Endothelial cell of umbilical vein (primary cell): ENCODE measurements around the gene FHOD1. TPM values are rescaled to one million over a fixed set of nuclear protein-coding genes. Genes with fewer than 3 reads are reported as not detected.

Experiments
- BruUV-seq: library from RNA; stranded (reverse); fragments of 400-500 nt; replicated peaks from 2 replicates; lab custom pipeline; 2021; lab: Mats Ljungman, UMichigan
- CTCF ChIA-PET: fragments of 300-600, 350-600 bp; sonication (Branson Sonifier 250); formaldehyde crosslinking; loops from one replicate; lab custom pipeline; 2021; ENCODE audit warnings: antibody characterized with exemption, inconsistent platforms; lab: Charles Lee
- POLR2A ChIA-PET: fragments of 300-600, 350-600 bp; sonication (Branson Sonifier 250); formaldehyde crosslinking; loops from one replicate; lab custom pipeline; 2021; ENCODE audit warnings: antibody characterized with exemption, inconsistent platforms; lab: Charles Lee
- DNase-seq: peaks from one replicate; pipeline ENCODE4 v3.0.0-alpha.2; 2011; ENCODE audit warnings: low read depth, low spot score
- FAIRE-seq: peaks from 2 replicates; lab custom pipeline; 2011; peaks lifted over from hg19 to GRCh38; lab: Jason Lieb, UNC
- H2AFZ ChIP-seq: 2 replicates; pipeline ENCODE4 v1.6.0; 2012; ENCODE audit warnings: low read depth, low read length, control low read depth, inconsistent platforms
- H3K27ac ChIP-seq: 2 replicates; pipeline ENCODE4 v1.5.1; 2011; ENCODE audit warnings: low read depth, mild to moderate bottlenecking, control low read depth, low read length, moderate library complexity; ENCODE audit not compliant: insufficient read depth
- H3K27me3 ChIP-seq, 2 experiments: 2 replicates each; pipeline versions ENCODE4 v1.6.0 to v1.6.1; 2011; ENCODE audit warnings: low read length in 2 of 2, mixed read lengths in 1 of 2; ENCODE audit not compliant: control insufficient read depth in 2 of 2, insufficient read depth in 2 of 2
- H3K36me3 ChIP-seq, 2 experiments: 2 replicates in 1 of 2; 3 replicates in 1 of 2; pipeline ENCODE4 v1.5.1; 2011; ENCODE audit warnings: low read length in 2 of 2, mild to moderate bottlenecking in 1 of 2, moderate library complexity in 1 of 2; ENCODE audit not compliant: control insufficient read depth in 2 of 2, insufficient read depth in 2 of 2; ENCODE audit errors: extremely low read depth in 1 of 2
- H3K4me1 ChIP-seq: 3 replicates; pipeline ENCODE4 v1.5.1; 2011; ENCODE audit warnings: mild to moderate bottlenecking, low read length; ENCODE audit not compliant: control insufficient read depth, insufficient read depth; ENCODE audit errors: extremely low read depth
- H3K4me2 ChIP-seq: 2 replicates; pipeline ENCODE4 v1.6.1; 2011; ENCODE audit warnings: low read length, control low read depth, mixed read lengths; ENCODE audit not compliant: insufficient read depth
- H3K4me3 ChIP-seq, 3 experiments: fragments of 200-600 bp in 1 of 3; sonication (generic), shearing (Covaris generic) in 1 of 3; replicated peaks in 1 of 3; 2 replicates each; pipeline ENCODE4 v1.5.1; 2011 to 2016; ENCODE audit warnings: control low read depth in 3 of 3, low read length in 3 of 3, mild to moderate bottlenecking in 2 of 3, inconsistent platforms in 1 of 3, low read depth in 1 of 3, moderate library complexity in 1 of 3; ENCODE audit not compliant: insufficient read depth in 1 of 3
- H3K79me2 ChIP-seq: 2 replicates; pipeline ENCODE4 v1.6.0; 2012; ENCODE audit warnings: low read length, inconsistent platforms; ENCODE audit not compliant: control insufficient read depth, insufficient read depth
- H3K9ac ChIP-seq: replicated peaks from 2 replicates; pipeline ENCODE3; 2011; ENCODE audit warnings: low read length, control low read depth; ENCODE audit not compliant: insufficient read depth; ENCODE audit errors: extremely low read depth
- H3K9me1 ChIP-seq: replicated peaks from 3 replicates; pipeline ENCODE4 v1.6.0; 2011; ENCODE audit warnings: mild to moderate bottlenecking, low read length; ENCODE audit not compliant: control insufficient read depth, insufficient read depth; ENCODE audit errors: extremely low read depth
- H3K9me3 ChIP-seq: replicated peaks from 2 replicates; pipeline ENCODE4 v1.5.1; 2012; ENCODE audit warnings: low read length, inconsistent platforms; ENCODE audit not compliant: control insufficient read depth, insufficient read depth
- H4K20me1 ChIP-seq: replicated peaks from 2 replicates; pipeline ENCODE3; 2011; ENCODE audit warnings: mild to moderate bottlenecking, low read length; ENCODE audit not compliant: control insufficient read depth, insufficient read depth; ENCODE audit errors: extremely low read depth
- CTCF ChIP-seq, 2 donors: IDR thresholded peaks; 1 replicate in 1 of 2; 2 replicates in 1 of 2; pipeline ENCODE4 v1.5.1; 2011; ENCODE audit warnings: low read length in 2 of 2, mild to moderate bottlenecking in 2 of 2, moderate library complexity in 2 of 2, control low read depth in 1 of 2, inconsistent platforms in 1 of 2, low read depth in 1 of 2; ENCODE audit not compliant: insufficient read depth in 1 of 2; ENCODE audit errors: extremely low read depth in 1 of 2
- EZH2 ChIP-seq: IDR thresholded peaks from 2 replicates; pipeline ENCODE4 v1.6.1; 2012; ENCODE audit warnings: borderline replicate concordance, low read depth, mild to moderate bottlenecking, moderate library complexity, low read length, inconsistent platforms; ENCODE audit not compliant: severe bottlenecking
- FOS ChIP-seq: IDR thresholded peaks from 2 replicates; pipeline ENCODE4 v1.6.1; 2011; ENCODE audit warnings: mild to moderate bottlenecking, low read length, moderate library complexity, borderline replicate concordance; ENCODE audit not compliant: insufficient read depth
- GATA2 ChIP-seq: IDR thresholded peaks from 2 replicates; pipeline ENCODE4 v1.7.0; 2011; ENCODE audit warnings: low read depth, mild to moderate bottlenecking, moderate library complexity, mixed read lengths, low read length; ENCODE audit not compliant: insufficient read length, insufficient read depth
- JUN ChIP-seq: IDR thresholded peaks from 2 replicates; pipeline ENCODE4 v1.6.1; 2011; ENCODE audit warnings: borderline replicate concordance, low read depth; ENCODE audit not compliant: insufficient read length, insufficient read depth
- MAX ChIP-seq: IDR thresholded peaks from 2 replicates; pipeline ENCODE4 v1.6.1; 2011; ENCODE audit not compliant: insufficient read depth, insufficient read length
- MYC ChIP-seq: IDR thresholded peaks from one replicate; pipeline ENCODE4 v1.6.1; 2011; ENCODE audit warnings: mild to moderate bottlenecking, low read depth, low read length
- POLR2A ChIP-seq: IDR thresholded peaks from 2 replicates; pipeline ENCODE4 v1.6.1; 2012; ENCODE audit warnings: low read depth, mild to moderate bottlenecking, control low read depth, low read length
- POLR2AphosphoS5 ChIP-seq: IDR thresholded peaks from 2 replicates; pipeline ENCODE4 v1.6.1; 2012; ENCODE audit warnings: low read depth, mild to moderate bottlenecking, control low read depth, low read length, moderate library complexity; ENCODE audit not compliant: insufficient read depth
- dilution Hi-C: fragments of 300-500 bp; cut with MboI; formaldehyde crosslinking; loops from one replicate; pipeline ENCODE4 v1.15.0; 2019; ENCODE audit warnings: low sequenced_read_pairs; ENCODE audit not compliant: extremely low pct_ligation_motif_present
- intact Hi-C: fragments of 100-400 bp; cut with micrococcal nuclease; formaldehyde crosslinking; loops from one replicate; pipeline ENCODE4 v1.10.0; 2022
- polyA plus RNA-seq, 4 experiments: library from polyadenylated mRNA; depleted of rRNA in 3 of 4; stranded (reverse) in 3 of 4; unstranded in 1 of 4; fragments of >200 nt; gene quantifications; 2 replicates each; pipeline versions ENCODE4 v1.2.1 to v1.2.3, GENCODE V29; 2011 to 2012; ENCODE audit warnings: missing spikeins in 1 of 4
- total RNA-seq: library from RNA; stranded (reverse); gene quantifications from 2 replicates; pipeline ENCODE4 v1.2.3, GENCODE V29; 2021

The FHOD1 gene
- total and polyA plus RNA-seq, 2 donors (not counting 3 experiments of a cell fraction or from before 2014, with no cell fraction given): 63.6 to 124 TPM

GRCh38 chr16:67296420-67296819, 49.1 kb upstream of the FHOD1 start:
- no TSS peak for BruUV-seq
- intact Hi-C loops: no loop called here
- Histone ChIP-seq H3K9me1 (no peaks in the 10 kb centered on the region), H3K27me3 (no peaks in the 10 kb centered on the region), H3K4me3 (no peak overlapping the region), H4K20me1 (no peaks in the 10 kb centered on the region), H3K79me2 (no peaks in the 10 kb centered on the region), H3K4me1 (no peaks in the 10 kb centered on the region), H3K4me2 (no peak overlapping the region), H2AFZ (no peak overlapping the region), H3K27ac (no peak overlapping the region), H3K36me3 (no peaks in the 10 kb centered on the region), H3K9ac (no peak overlapping the region), H3K9me3 (no peaks in the 10 kb centered on the region)
- POLR2A ChIA-PET: no interaction called here
- FAIRE-seq (no peak), DNase-seq (no peak)
- CTCF ChIA-PET: interaction anchor here (1.1 to 2.2 kb wide), 5 partner anchors 11 to 103 kb away, joined by 3 to 9 read pairs (median 4); partner anchors contain the start of genes KCTD19 and LRRC36
- TF ChIP-seq FOS (no peak), JUN (no peak), MYC (no peak), GATA2 (no peak), POLR2A (no peak), POLR2AphosphoS5 (no peak), EZH2 (no peak), MAX (no peak), CTCF (IDR thresholded peaks at IDR 0.05; ENCODE audit: extremely low read depth in 1 of 2, insufficient read depth in 1 of 2, low read depth in 1 of 2, low read length in 2 of 2) (no peak)
- dilution Hi-C loops: no loop called here
